K562 (cell line): ENCODE results near the gene MAP7D1. TPM values are rescaled to one million over a fixed set of nuclear protein-coding genes. Genes with fewer than 3 reads are reported as not detected.

Source experiments
- C11orf30 ChIP-seq: fragments of 450-650 bp; IDR thresholded peaks from 2 replicates; pipeline ENCODE4 v1.6.1; 2016; ENCODE audit warnings: low read depth, mild to moderate bottlenecking
- CTBP1 ChIP-seq: fragments of 450-650 bp; IDR thresholded peaks from 2 replicates; pipeline ENCODE4 v1.6.1; 2016; ENCODE audit warnings: borderline replicate concordance
- ETS1 ChIP-seq: conservative IDR thresholded peaks from 2 replicates; pipeline ENCODE4 v1.6.1; 2011; ENCODE audit warnings: low read depth, mild to moderate bottlenecking, low read length; ENCODE audit not compliant: control insufficient read depth
- ID3 ChIP-seq, 2 experiments: fragments of 250-450 bp in 1 of 2; fragments of 450-650 bp in 1 of 2; sonication (Bioruptor Pico) in 1 of 2; IDR thresholded peaks; 2 replicates each; pipeline versions ENCODE4 v1.6.1 to v1.8.0; 2016 to 2021; ENCODE audit warnings: mild to moderate bottlenecking in 2 of 2, moderate library complexity in 2 of 2, missing compliant biosample characterization in 1 of 2, missing genetic modification characterization in 1 of 2
- L3MBTL2 ChIP-seq: fragments of 450-650 bp; IDR thresholded peaks from 2 replicates; pipeline ENCODE4 v1.6.1; 2016; ENCODE audit warnings: mild to moderate bottlenecking, moderate library complexity
- MAZ ChIP-seq, 2 experiments: fragments of 450-650 bp in 1 of 2; sonication (generic) in 1 of 2; formaldehyde crosslinking; IDR thresholded peaks in 1 of 2; conservative IDR thresholded peaks in 1 of 2; 2 replicates each; pipeline versions ENCODE4 v1.4.0 to v1.5.0; 2020; ENCODE audit warnings: mild to moderate bottlenecking in 1 of 2, missing genetic modification reagents in 1 of 2
- RAD21 ChIP-seq, 2 experiments: fragments of 250-450 bp in 1 of 2; fragments of 450-650 bp in 1 of 2; sonication (Bioruptor Pico) in 1 of 2; formaldehyde crosslinking in 1 of 2; IDR thresholded peaks in 1 of 2; conservative IDR thresholded peaks in 1 of 2; 2 replicates each; pipeline versions ENCODE4 v1.4.0 to v1.8.0; 2020 to 2022; ENCODE audit warnings: mild to moderate bottlenecking in 2 of 2, moderate library complexity in 1 of 2
- RBM14 ChIP-seq: fragments of 200-400 bp; formaldehyde crosslinking; IDR thresholded peaks from 2 replicates; pipeline ENCODE4 v1.6.1; 2018; ENCODE audit warnings: low read depth, mild to moderate bottlenecking, low read length, moderate library complexity, borderline replicate concordance; ENCODE audit not compliant: insufficient read depth
- REST ChIP-seq, 2 experiments: fragments of 450-650 bp; formaldehyde crosslinking in 1 of 2; IDR thresholded peaks; 2 replicates each; pipeline versions ENCODE4 v1.4.0 to v1.6.1; 2014 to 2020; ENCODE audit warnings: mild to moderate bottlenecking in 2 of 2, borderline replicate concordance in 1 of 2, low read depth in 1 of 2
- ZFP91 ChIP-seq: sonication (generic); formaldehyde crosslinking; IDR thresholded peaks from 2 replicates; pipeline ENCODE4 v1.8.0; 2022; ENCODE audit warnings: mild to moderate bottlenecking, missing genetic modification reagents
- polyA plus RNA-seq, 8 experiments: library from polyadenylated mRNA; depleted of rRNA in 4 of 8; stranded (reverse) in 5 of 8; unstranded in 3 of 8; fragments of >200 nt; fragmentation: Nextera tagmentation in 2 of 8; fragmentation: Illumina TruSeq in 1 of 8; extraction: Ambion mirVana in 2 of 8; extraction: Trizol in 1 of 8; gene quantifications; 2 replicates each; pipeline versions ENCODE4 v1.2.1 to v1.2.3, GENCODE V29; 2011 to 2014; ENCODE audit warnings: inconsistent platforms in 1 of 8, missing spikeins in 1 of 8
- total RNA-seq, 7 experiments: library from RNA; depleted of rRNA in 6 of 7; stranded (reverse); fragments of >200 nt in 6 of 7; fragmentation: Illumina TruSeq in 2 of 7; extraction: Trizol in 2 of 7; gene quantifications; 2 replicates each; pipeline versions ENCODE4 v1.2.1 to v1.2.3, GENCODE V29; 2011 to 2021; ENCODE audit warnings: low replicate concordance in 1 of 7

Gene MAP7D1
- total and polyA plus RNA-seq, 9 of the 15 experiments (the other 6 are each of a cell fraction or from before 2014, with no cell fraction given), result 3.6 to 108 (median 34.5) TPM

GRCh38 chr1:36187800-36188593 is 32.0 kb downstream of the MAP7D1 start (continued):
- TF ChIP-seq ID3 (CRISPR knock-in tag; IDR thresholded peaks at IDR 0.05) (no peak), ID3 (tag; IDR thresholded peaks at IDR 0.05) (peak; percentile 57; the same call in 1 of the 2 replicates), MAZ (CRISPR knock-in tag; conservative IDR thresholded peaks at IDR 0.05 in 1 of 2, IDR thresholded peaks at IDR 0.05 in 1 of 2) (peak; percentile 42 to 68; a peak in 2 of 4 replicates), RAD21 (CRISPR knock-in tag; conservative IDR thresholded peaks at IDR 0.05 in 1 of 2, IDR thresholded peaks at IDR 0.05 in 1 of 2) (peak; percentile 97 to 99), CTBP1 (peak; percentile 84), C11orf30 (no peak), ETS1 (peak; percentile 53; the same call in 1 of the 2 replicates), ZFP91 (no peak), L3MBTL2 (no peak), RBM14 (no peak), REST (IDR thresholded peaks at IDR 0.05; ENCODE audit: borderline replicate concordance) (peak; percentile 95), REST (CRISPR knock-in tag; IDR thresholded peaks at IDR 0.05; ENCODE audit: low read depth) (no peak)
